ENCODE results near the gene SRMS. TPM values are rescaled to one million over a fixed set of nuclear protein-coding genes. Genes with fewer than 3 reads are reported as not detected.

Gene SRMS
- total RNA-seq, 2 experiments from 2014 or later: 0.42 TPM; not detected in 1

GRCh38 chr20:63580796-63581461 is 33.4 kb upstream of the SRMS start:
- no peaks in the 10 kb centered on the region for H3K36me3 ChIP-seq (ENCODE audit: insufficient read depth, low read length)
- no peaks in the 10 kb centered on the region for H3K9me2 ChIP-seq (ENCODE audit: insufficient read depth, low read length)
- CTCF ChIA-PET (ENCODE audit: unreplicated experiment): no interaction called here
- no peak for TF ChIP-seq EZH2phosphoT487 (IDR thresholded peaks at IDR 0.05; ENCODE audit: borderline replicate concordance, low read depth, low read length)
- TF ChIP-seq, protein P1, sequence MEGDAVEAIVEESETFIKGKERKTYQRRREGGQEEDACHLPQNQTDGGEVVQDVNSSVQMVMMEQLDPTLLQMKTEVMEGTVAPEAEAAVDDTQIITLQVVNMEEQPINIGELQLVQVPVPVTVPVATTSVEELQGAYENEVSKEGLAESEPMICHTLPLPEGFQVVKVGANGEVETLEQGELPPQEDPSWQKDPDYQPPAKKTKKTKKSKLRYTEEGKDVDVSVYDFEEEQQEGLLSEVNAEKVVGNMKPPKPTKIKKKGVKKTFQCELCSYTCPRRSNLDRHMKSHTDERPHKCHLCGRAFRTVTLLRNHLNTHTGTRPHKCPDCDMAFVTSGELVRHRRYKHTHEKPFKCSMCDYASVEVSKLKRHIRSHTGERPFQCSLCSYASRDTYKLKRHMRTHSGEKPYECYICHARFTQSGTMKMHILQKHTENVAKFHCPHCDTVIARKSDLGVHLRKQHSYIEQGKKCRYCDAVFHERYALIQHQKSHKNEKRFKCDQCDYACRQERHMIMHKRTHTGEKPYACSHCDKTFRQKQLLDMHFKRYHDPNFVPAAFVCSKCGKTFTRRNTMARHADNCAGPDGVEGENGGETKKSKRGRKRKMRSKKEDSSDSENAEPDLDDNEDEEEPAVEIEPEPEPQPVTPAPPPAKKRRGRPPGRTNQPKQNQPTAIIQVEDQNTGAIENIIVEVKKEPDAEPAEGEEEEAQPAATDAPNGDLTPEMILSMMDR (conservative IDR thresholded peaks at IDR 0.05; ENCODE audit: low read length): peak; percentile 66
- H3K9me3 ChIP-seq (ENCODE audit: low read length): no peaks in the 10 kb centered on the region
- BruUV-seq (replicated peaks): no TSS peak
- no peak overlapping the region for H3K4me3 ChIP-seq (ENCODE audit: low read depth, low read length, poor library complexity, severe bottlenecking)
- no peak overlapping the region for H2AFZ ChIP-seq (ENCODE audit: low read length)
- H4K20me1 ChIP-seq (ENCODE audit: insufficient read depth, low read length): no peaks in the 10 kb centered on the region
- H3K4me2 ChIP-seq (ENCODE audit: low read length): no peak overlapping the region
- H3K4me1 ChIP-seq (ENCODE audit: insufficient read depth, low read length, poor library complexity, severe bottlenecking): no peaks in the 10 kb centered on the region
- no peak overlapping the region for H3K27ac ChIP-seq (ENCODE audit: low read depth, low read length, poor library complexity, severe bottlenecking)
- peak; percentile 57 for DNase-seq (ENCODE audit: low spot score)
- no peaks in the 10 kb centered on the region for H3K79me2 ChIP-seq (ENCODE audit: insufficient read depth, low read depth, low read length)
- POLR2A ChIA-PET: no interaction called here
- intact Hi-C loops (cut with micrococcal nuclease; ENCODE audit: unreplicated experiment): no loop called here

GRCh38 chr20:63579017-63579694 is 31.6 kb upstream of the SRMS start:
- H3K4me2 ChIP-seq (ENCODE audit: low read length): no peak overlapping the region
- H3K9me2 ChIP-seq (ENCODE audit: insufficient read depth, low read length): no peaks in the 10 kb centered on the region
- H3K79me2 ChIP-seq (ENCODE audit: insufficient read depth, low read depth, low read length): no peaks in the 10 kb centered on the region
- no peak overlapping the region for H3K27ac ChIP-seq (ENCODE audit: low read depth, low read length, poor library complexity, severe bottlenecking)
- intact Hi-C loops (cut with micrococcal nuclease; ENCODE audit: unreplicated experiment): no loop called here
- H3K4me1 ChIP-seq (ENCODE audit: insufficient read depth, low read length, poor library complexity, severe bottlenecking): peaks cover 6% of the 10 kb centered on the region
- no peak overlapping the region for H2AFZ ChIP-seq (ENCODE audit: low read length)
- no peaks in the 10 kb centered on the region for H3K9me3 ChIP-seq (ENCODE audit: low read length)
- H3K4me3 ChIP-seq (ENCODE audit: low read depth, low read length, poor library complexity, severe bottlenecking): no peak overlapping the region
- DNase-seq (ENCODE audit: low spot score): no peak
- H4K20me1 ChIP-seq (ENCODE audit: insufficient read depth, low read length): no peaks in the 10 kb centered on the region
- H3K36me3 ChIP-seq (ENCODE audit: insufficient read depth, low read length): no peaks in the 10 kb centered on the region
- ChIA-PET POLR2A (interaction anchor here (0.5 kb wide), 1 partner anchor 59 kb away, joined by 3 read pairs; no protein-coding TSS in a partner anchor), CTCF (ENCODE audit: unreplicated experiment) (no interaction called here)
- TF ChIP-seq, protein P1 (conservative IDR thresholded peaks at IDR 0.05; ENCODE audit: low read length): no peak
- TF ChIP-seq EZH2phosphoT487 (IDR thresholded peaks at IDR 0.05; ENCODE audit: borderline replicate concordance, low read depth, low read length): no peak
- no TSS peak for BruUV-seq (replicated peaks)

All from OCI-LY7 (cell line).